K562 (cell line): Measurements from ENCODE around the gene NOL4L. TPM values are rescaled to one million over a fixed set of nuclear protein-coding genes. Genes with fewer than 3 reads are reported as not detected.

Experiments
- E2F6 ChIP-seq, 2 experiments: IDR thresholded peaks; 2 replicates each; pipeline ENCODE4 v1.6.1; 2011; ENCODE audit warnings: borderline replicate concordance in 1 of 2, control low read depth in 1 of 2, low read depth in 1 of 2, low read length in 1 of 2, mild to moderate bottlenecking in 1 of 2, mixed read lengths in 1 of 2, moderate library complexity in 1 of 2; ENCODE audit not compliant: insufficient read depth in 1 of 2, insufficient read length in 1 of 2, poor library complexity in 1 of 2, severe bottlenecking in 1 of 2; ENCODE audit errors: extremely low read depth in 1 of 2
- FOXJ2 ChIP-seq: fragments of 200-800 bp; sonication (Bioruptor generic); IDR thresholded peaks from 2 replicates; pipeline ENCODE4 v1.6.1; 2016; ENCODE audit warnings: missing genetic modification characterization, missing compliant biosample characterization
- HDGF ChIP-seq: fragments of 450-650 bp; IDR thresholded peaks from 2 replicates; pipeline ENCODE4 v1.6.1; 2016
- JUND ChIP-seq, 2 experiments: IDR thresholded peaks; 2 replicates in 1 of 2; 3 replicates in 1 of 2; pipeline ENCODE4 v1.6.1; 2011; ENCODE audit warnings: borderline replicate concordance in 2 of 2, low read depth in 2 of 2, low read length in 2 of 2, improper control_type of control experiment in 1 of 2, missing biosample characterization in 1 of 2, missing genetic modification characterization in 1 of 2, missing genetic modification reagents in 1 of 2
- KLF6 ChIP-seq: fragments of 250-450 bp; sonication (Bioruptor Pico); IDR thresholded peaks from 2 replicates; pipeline ENCODE4 v1.4.0; 2020; ENCODE audit warnings: mild to moderate bottlenecking, moderate library complexity, borderline replicate concordance
- MAFF ChIP-seq: IDR thresholded peaks from 2 replicates; pipeline ENCODE4 v1.6.1; 2012; ENCODE audit warnings: low read length, improper control_type of control experiment
- MCM3 ChIP-seq: fragments of 450-650 bp; IDR thresholded peaks from 2 replicates; pipeline ENCODE4 v1.6.1; 2016
- NFE2L1 ChIP-seq: fragments of 450-650 bp; IDR thresholded peaks from 2 replicates; pipeline ENCODE4 v1.6.1; 2016; ENCODE audit warnings: missing genetic modification characterization, low read depth, mild to moderate bottlenecking, missing compliant biosample characterization, moderate library complexity, borderline replicate concordance
- NFRKB ChIP-seq: fragments of 450-650 bp; IDR thresholded peaks from 2 replicates; pipeline ENCODE4 v1.6.1; 2016; ENCODE audit warnings: low read depth
- PCBP1 ChIP-seq: fragments of 200-400 bp; formaldehyde crosslinking; IDR thresholded peaks from 2 replicates; pipeline ENCODE4 v1.6.1; 2018; ENCODE audit warnings: mild to moderate bottlenecking, low read depth, low read length; ENCODE audit not compliant: poor library complexity, severe bottlenecking
- POLR2AphosphoS5 ChIP-seq: IDR thresholded peaks from 2 replicates; pipeline ENCODE4 v1.6.1; 2011; ENCODE audit warnings: mild to moderate bottlenecking, low read depth, low read length, moderate library complexity; ENCODE audit not compliant: control insufficient read depth, insufficient read depth
- POLR2B ChIP-seq: fragments of 450-650 bp; IDR thresholded peaks from 2 replicates; pipeline ENCODE4 v1.6.1; 2018; ENCODE audit warnings: low read depth; ENCODE audit not compliant: partially characterized antibody
- PTTG1 ChIP-seq: fragments of 450-650 bp; IDR thresholded peaks from 2 replicates; pipeline ENCODE4 v1.6.1; 2016; ENCODE audit warnings: low read depth, mild to moderate bottlenecking, missing genetic modification characterization, missing compliant biosample characterization
- RAD51 ChIP-seq: fragments of 450-650 bp; IDR thresholded peaks from 2 replicates; pipeline ENCODE4 v1.7.1; 2016; ENCODE audit warnings: low read depth, mild to moderate bottlenecking, borderline replicate concordance
- RHOXF2B ChIP-seq: fragments of 250-450 bp; sonication (Bioruptor Pico); conservative IDR thresholded peaks from 2 replicates; pipeline ENCODE4 v1.5.1; 2021
- SPI1 ChIP-seq: IDR thresholded peaks from 2 replicates; pipeline ENCODE4 v1.6.1; 2011; ENCODE audit warnings: low read depth, low read length, control low read depth, borderline replicate concordance
- TEAD1 ChIP-seq, 2 experiments: fragments of 450-650 bp in 1 of 2; sonication (generic) in 1 of 2; formaldehyde crosslinking; IDR thresholded peaks; 2 replicates each; pipeline versions ENCODE4 v1.4.0 to v1.8.0; 2020 to 2022; ENCODE audit warnings: mild to moderate bottlenecking in 2 of 2, missing genetic modification reagents in 1 of 2
- ZNF766 ChIP-seq: fragments of 200-800 bp; sonication (Bioruptor generic); conservative IDR thresholded peaks from 2 replicates; pipeline ENCODE4 v1.6.1; 2016; ENCODE audit warnings: missing genetic modification characterization, missing compliant biosample characterization
- polyA plus RNA-seq, 8 experiments: library from polyadenylated mRNA; depleted of rRNA in 4 of 8; stranded (reverse) in 5 of 8; unstranded in 3 of 8; fragments of >200 nt; fragmentation: Nextera tagmentation in 2 of 8; fragmentation: Illumina TruSeq in 1 of 8; extraction: Ambion mirVana in 2 of 8; extraction: Trizol in 1 of 8; gene quantifications; 2 replicates each; pipeline versions ENCODE4 v1.2.1 to v1.2.3, GENCODE V29; 2011 to 2014; ENCODE audit warnings: inconsistent platforms in 1 of 8, missing spikeins in 1 of 8
- total RNA-seq, 7 experiments: library from RNA; depleted of rRNA in 6 of 7; stranded (reverse); fragments of >200 nt in 6 of 7; fragmentation: Illumina TruSeq in 2 of 7; extraction: Trizol in 2 of 7; gene quantifications; 2 replicates each; pipeline versions ENCODE4 v1.2.1 to v1.2.3, GENCODE V29; 2011 to 2021; ENCODE audit warnings: low replicate concordance in 1 of 7
- TF ChIP-seq, protein P1 (sequence below): sonication (generic); formaldehyde crosslinking; IDR thresholded peaks from 2 replicates; pipeline ENCODE4 v1.8.1; 2023; ENCODE audit warnings: mild to moderate bottlenecking, missing genetic modification reagents
- TF ChIP-seq, protein P2 (sequence below): IDR thresholded peaks from 2 replicates; pipeline ENCODE4 v1.6.1; 2012; ENCODE audit warnings: low read depth, low read length, improper control_type of control experiment, borderline replicate concordance
- TF ChIP-seq, protein P3 (sequence below): sonication (generic); formaldehyde crosslinking; IDR thresholded peaks from 2 replicates; pipeline ENCODE4 v1.8.1; 2022; ENCODE audit warnings: missing genetic modification reagents

Gene NOL4L
- total and polyA plus RNA-seq, 9 of the 15 experiments (the other 6 are each of a cell fraction or from before 2014, with no cell fraction given): 5.1 to 36.2 (median 13.6) TPM

- peak; percentile 97 for TF ChIP-seq JUND (IDR thresholded peaks at IDR 0.05; ENCODE audit: borderline replicate concordance, low read depth, low read length)
- TF ChIP-seq JUND (tag; IDR thresholded peaks at IDR 0.05; ENCODE audit: borderline replicate concordance, low read depth, low read length): peak; percentile 90
- TF ChIP-seq RAD51: 0 out of 2 replicates have a peak, but pooled peaks have one; percentile 33
- TF ChIP-seq NFRKB: peak; percentile 61
- TF ChIP-seq KLF6 (CRISPR knock-in tag): 0 out of 2 replicates have a peak, but pooled peaks have one; percentile 44
- TF ChIP-seq ZNF766 (CRISPR knock-in tag): no peak
- TF ChIP-seq POLR2B: peak; percentile 38
- TF ChIP-seq, protein P1, sequence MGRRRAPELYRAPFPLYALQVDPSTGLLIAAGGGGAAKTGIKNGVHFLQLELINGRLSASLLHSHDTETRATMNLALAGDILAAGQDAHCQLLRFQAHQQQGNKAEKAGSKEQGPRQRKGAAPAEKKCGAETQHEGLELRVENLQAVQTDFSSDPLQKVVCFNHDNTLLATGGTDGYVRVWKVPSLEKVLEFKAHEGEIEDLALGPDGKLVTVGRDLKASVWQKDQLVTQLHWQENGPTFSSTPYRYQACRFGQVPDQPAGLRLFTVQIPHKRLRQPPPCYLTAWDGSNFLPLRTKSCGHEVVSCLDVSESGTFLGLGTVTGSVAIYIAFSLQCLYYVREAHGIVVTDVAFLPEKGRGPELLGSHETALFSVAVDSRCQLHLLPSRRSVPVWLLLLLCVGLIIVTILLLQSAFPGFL (CRISPR knock-in tag): 0 out of 2 replicates have a peak, but pooled peaks have one; percentile 56
- no peak for TF ChIP-seq SPI1
- TF ChIP-seq MAFF: peak; percentile 86
- TF ChIP-seq TEAD1 (CRISPR knock-in tag; IDR thresholded peaks at IDR 0.05): 0 out of 4 replicates have a peak, but pooled peaks have one; percentile 22 to 46
- peak; percentile 85 for TF ChIP-seq HDGF
- TF ChIP-seq, protein P2, sequence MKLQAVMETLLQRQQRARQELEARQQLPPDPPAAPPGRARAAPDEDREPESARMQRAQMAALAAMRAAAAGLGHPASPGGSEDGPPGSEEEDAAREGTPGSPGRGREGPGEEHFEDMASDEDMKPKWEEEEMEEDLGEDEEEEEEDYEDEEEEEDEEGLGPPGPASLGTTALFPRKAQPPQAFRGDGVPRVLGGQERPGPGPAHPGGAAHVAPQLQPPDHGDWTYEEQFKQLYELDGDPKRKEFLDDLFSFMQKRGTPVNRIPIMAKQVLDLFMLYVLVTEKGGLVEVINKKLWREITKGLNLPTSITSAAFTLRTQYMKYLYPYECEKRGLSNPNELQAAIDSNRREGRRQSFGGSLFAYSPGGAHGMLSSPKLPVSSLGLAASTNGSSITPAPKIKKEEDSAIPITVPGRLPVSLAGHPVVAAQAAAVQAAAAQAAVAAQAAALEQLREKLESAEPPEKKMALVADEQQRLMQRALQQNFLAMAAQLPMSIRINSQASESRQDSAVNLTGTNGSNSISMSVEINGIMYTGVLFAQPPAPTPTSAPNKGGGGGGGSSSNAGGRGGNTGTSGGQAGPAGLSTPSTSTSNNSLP: no peak
- no peak for TF ChIP-seq FOXJ2 (tag)
- TF ChIP-seq, protein P3, sequence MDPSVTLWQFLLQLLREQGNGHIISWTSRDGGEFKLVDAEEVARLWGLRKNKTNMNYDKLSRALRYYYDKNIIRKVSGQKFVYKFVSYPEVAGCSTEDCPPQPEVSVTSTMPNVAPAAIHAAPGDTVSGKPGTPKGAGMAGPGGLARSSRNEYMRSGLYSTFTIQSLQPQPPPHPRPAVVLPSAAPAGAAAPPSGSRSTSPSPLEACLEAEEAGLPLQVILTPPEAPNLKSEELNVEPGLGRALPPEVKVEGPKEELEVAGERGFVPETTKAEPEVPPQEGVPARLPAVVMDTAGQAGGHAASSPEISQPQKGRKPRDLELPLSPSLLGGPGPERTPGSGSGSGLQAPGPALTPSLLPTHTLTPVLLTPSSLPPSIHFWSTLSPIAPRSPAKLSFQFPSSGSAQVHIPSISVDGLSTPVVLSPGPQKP (CRISPR knock-in tag): no peak
- no peak for TF ChIP-seq MCM3
- TF ChIP-seq POLR2AphosphoS5: 0 out of 2 replicates have a peak, but pooled peaks have one; percentile 15
- TF ChIP-seq PTTG1 (tag): no peak
- peak; percentile 95 for TF ChIP-seq NFE2L1 (tag)
- 0 out of 2 replicates have a peak, but pooled peaks have one; percentile 14 for TF ChIP-seq RHOXF2B
- TF ChIP-seq PCBP1: peak; percentile 10
- TF ChIP-seq E2F6 (IDR thresholded peaks at IDR 0.05; ENCODE audit: borderline replicate concordance in 1 of 2, extremely low read depth in 1 of 2, insufficient read depth in 1 of 2, insufficient read length in 1 of 2, low read depth in 1 of 2, low read length in 1 of 2, poor library complexity in 1 of 2, severe bottlenecking in 1 of 2): peak; percentile 19 to 74
Observed at GRCh38 chr20:32574296-32575226, 10.6 kb downstream of the NOL4L start (continued).
